NCI-H1694 (cell line): ENCODE measurements around the gene WWTR1.

ENCODE experiments used
- DNase-seq: peaks from one replicate; lab custom pipeline; 2025; lab: John Stamatoyannopoulos, UW

The WWTR1 gene

DNA sequence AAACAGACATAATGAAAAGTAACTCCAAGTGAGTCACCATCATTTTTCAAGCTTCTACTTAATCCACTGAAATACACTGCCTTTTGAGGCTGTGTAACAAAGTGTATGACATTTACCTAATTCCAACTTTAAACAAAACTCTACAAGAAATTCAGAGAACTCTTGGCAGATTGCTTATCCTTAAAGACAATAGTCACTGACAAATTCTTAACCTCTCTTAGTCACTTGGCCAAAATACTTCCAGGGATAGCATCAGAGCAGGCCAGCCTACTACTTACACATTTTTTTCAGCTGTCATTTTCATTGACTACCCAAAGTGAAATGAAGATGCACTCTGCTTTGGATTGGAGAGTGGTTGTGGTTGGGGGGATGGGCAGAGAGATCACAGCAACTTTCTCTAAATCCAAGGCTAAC, 3.6 kb downstream of the WWTR1 start:
- no peak for DNase-seq

DNA sequence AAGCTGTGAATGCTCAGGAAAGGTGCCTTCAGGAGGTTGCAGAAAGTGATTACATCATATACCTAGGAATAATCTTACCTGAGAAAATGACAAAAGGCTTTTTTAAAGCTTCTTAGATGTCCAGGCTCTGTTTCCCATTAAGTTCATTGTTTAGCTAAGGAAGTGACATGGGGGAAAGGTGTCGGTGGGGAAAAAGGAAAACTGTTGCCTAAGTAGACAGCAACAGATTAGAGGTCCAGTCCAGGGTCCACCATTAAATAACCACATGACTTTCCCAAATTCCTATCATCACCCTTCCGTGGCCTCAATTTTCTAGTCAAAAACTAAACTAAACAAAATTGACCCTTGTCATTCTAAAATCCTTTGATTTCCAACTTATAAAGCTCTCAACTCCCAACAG, 4.3 kb downstream of the WWTR1 start:
- no peak for DNase-seq

DNA sequence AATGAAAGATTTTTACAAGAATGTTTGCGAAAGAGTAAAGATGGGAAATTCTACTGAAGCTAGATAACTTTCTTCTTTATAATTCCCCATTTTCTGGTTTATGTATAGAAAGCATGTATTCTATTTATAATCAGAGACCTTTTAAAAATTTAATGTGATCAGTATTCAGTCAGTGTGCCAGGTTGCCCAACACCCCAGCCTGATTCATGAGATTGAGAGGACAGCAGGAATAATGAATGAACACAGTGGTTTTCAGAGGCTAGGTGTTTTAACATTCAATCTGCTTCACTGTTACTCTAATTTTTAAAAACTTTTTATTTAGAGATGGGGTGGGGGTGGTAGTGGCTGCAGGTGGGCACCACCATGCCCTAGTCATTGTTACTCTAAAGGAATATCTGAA, 4.7 kb downstream of the WWTR1 start:
- DNase-seq: no peak

- DNase-seq: no peak
These were observed 7.0 kb downstream of the WWTR1 start for GRCh38 chr3:149650828-149651227.

- DNase-seq: no peak
These were observed 9.3 kb downstream of the WWTR1 start for GRCh38 chr3:149648525-149648924.

DNA sequence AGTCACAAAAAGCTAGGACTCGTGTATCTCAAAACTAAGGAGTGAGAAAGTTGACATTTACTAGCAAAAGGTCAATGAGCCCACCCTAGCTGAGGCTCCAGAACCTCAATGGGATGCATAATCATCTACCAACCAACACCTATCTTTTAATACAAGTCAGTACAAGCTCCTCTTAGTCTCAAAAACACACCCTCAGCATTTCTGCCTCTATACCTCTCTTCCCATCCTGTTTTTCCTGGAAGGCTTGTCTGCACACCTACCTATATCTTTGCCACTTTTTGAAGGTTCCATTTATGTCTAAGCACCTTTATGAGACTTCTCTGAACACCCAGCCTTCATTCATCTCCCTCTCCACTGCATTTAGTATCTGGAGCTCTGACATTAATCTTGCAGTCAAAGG, 10.0 kb downstream of the WWTR1 start:
- no peak for DNase-seq

DNA sequence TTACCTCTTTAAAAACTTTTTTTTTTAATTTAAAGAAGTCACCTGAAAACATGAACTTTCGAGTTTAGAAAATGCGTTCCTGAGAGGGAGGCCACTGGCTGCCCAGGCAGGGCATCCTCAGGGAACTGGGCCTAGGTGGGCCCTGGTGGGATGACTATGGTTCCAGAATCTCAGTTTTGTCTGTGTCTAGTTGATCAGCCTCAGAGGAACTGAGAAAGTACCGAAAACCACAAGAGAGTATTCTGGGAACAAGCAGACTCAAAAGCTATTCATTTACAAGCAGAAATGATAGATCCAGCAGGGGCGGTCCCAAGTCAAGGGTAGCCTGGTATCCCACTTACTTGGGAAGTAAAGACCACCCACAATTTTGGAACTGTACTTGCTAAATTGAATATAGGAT, 10.5 kb downstream of the WWTR1 start:
- no peak for DNase-seq

GRCh38 chr3:149646181-149646766, 11.6 kb downstream of the WWTR1 start:
- no peak for DNase-seq

GRCh38 chr3:149643963-149644362, 13.9 kb downstream of the WWTR1 start:
- no peak for DNase-seq

DNA sequence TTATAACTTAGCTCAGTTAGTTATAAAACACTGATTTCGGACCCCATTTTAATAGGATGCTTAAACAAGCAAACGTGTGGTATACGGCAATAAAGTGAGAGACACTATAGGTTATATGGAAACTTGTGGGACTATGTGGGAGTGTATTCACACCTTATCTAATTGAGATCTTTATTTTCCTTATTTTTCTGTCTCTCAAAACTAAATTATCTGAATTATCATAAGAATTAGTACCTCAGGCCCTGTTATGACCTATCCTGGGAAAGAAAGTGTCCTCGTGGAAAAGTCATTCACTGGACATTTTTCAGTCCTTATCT, 14.4 kb downstream of the WWTR1 start:
- no peak for DNase-seq

DNA sequence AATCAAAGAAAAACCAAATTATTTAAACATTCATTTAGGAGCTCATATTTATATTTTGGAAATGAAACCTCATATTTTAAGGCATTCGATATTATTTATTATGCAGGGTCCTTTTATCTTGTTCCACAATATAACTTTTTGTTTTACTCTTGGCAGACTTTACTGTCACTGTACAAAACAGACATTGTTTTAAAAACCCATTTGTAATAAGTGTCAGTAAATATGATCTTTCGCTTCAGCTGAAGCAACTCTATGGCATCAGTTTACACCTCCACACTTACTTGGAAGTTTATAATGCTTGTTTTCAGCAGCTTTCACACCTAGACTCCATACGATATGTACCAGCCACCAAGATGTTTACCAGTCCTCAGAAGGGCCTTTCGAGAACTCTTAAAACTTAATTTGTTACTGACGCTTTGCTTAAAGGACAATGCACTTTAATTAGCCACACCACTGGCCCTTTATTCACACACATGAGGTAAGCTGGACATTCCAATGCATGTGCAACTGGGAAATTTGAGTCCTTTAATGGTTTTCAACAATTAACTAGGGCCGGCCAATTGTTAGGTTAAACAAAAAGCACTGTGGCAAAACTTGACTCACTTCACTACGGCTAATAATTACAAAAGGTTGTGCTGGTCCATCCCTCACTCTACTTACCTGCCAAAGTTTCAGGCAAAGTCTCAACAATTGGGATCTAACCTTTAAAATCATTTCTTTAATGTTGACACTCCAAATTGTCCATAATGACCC, 16.7 kb downstream of the WWTR1 start:
- DNase-seq: no peak

DNA sequence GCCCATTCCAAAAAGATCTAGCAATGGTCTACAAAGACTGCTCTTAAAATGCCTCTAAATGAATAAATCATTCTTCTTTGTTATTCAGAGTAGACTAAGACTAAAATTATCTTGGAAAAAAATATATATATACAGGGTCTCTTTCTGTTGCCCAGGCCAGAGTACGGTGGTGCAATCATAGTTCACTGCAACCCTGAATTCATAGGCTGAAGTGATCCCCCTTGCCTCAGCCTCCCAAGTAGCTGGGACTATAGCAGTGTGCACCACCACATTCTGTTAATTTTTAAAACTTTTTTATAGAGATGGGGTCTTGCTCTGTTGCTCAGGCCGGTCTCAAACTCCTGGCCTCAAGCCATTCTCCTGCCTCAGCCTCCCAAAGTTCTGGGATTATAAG, 18.7 kb downstream of the WWTR1 start:
- DNase-seq: no peak

DNA sequence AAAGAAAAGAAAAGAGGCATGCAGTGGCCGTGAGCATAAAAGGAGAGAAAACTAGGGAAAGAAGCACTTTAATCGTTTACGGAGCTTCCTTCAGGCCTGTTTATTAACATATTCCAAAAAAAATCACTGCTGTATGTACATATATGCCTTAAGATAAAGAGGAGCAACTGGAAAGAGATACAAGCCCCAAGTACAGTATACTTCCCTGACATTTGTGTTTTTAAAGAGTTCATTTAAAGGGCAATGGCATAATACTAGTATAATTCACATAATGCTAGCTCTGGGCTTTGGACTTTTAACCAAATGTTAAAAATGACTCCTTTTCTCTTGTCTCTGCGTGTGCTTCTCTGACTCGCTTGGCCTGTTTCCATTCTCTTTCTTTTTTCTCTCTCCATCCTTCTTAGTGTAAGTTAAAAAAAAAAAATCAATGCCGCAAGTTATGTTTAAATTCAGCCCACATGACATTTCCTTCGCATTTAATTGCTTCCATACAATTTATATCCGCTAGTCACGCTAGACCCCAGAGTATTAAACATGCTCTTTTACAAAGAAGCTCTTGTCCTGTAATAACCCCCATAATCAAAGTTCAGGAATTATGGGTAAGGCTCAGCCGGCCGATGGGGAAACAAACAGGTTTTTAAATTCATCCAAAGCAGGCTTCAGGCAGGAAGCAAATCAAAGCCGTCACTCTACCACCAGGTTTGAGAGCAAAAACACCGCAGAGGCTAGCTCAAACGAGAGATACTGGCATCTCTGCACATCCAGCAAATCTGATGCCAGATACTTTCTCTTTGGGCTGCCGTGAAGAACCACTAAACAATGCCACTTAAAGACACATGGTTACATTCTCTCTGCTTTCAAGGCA, 19.4 kb downstream of the WWTR1 start:
- no peak for DNase-seq

DNA sequence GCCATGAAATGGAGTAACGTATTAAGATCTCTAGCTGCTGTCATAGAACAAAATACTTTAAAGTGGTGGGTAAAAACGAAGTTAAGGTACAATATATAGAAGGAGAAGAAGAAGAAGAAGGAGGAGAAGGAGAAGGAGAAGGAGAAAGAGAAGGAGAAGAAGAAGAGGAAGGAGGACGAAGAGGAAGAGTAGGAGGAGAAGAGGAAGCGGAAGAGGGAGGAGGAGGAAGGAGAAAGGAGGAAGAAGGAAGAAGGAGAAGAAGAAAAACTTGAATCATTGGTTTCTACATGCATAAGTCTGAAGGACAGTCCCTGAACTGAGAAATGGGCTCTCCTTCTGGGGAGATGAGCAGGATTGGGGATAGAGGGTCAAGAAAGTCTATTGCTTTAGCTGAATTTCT, 22.4 kb downstream of the WWTR1 start:
- DNase-seq: no peak

- DNase-seq: no peak
These were observed 23.3 kb downstream of the WWTR1 start for GRCh38 chr3:149634573-149634972.

DNA sequence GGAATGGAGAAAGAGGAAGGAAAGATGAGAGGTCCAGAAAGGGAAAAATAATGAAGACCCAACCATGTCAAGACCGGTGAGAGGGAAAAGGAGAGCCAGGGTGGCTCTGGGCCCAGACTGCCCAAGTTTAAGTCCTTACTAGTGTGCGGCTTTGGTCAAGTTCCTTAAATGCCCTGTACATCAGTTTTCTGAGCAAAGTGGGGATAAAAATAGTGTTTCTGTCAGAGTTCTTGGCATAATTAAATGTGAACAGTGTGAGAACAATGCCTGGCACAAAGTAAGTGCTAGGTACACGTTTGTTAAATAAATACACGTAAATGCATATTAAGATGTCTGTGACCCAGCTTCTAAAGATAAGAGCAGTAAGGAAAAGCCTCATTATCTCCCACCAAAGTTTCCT, 23.8 kb downstream of the WWTR1 start:
- DNase-seq: no peak

DNA sequence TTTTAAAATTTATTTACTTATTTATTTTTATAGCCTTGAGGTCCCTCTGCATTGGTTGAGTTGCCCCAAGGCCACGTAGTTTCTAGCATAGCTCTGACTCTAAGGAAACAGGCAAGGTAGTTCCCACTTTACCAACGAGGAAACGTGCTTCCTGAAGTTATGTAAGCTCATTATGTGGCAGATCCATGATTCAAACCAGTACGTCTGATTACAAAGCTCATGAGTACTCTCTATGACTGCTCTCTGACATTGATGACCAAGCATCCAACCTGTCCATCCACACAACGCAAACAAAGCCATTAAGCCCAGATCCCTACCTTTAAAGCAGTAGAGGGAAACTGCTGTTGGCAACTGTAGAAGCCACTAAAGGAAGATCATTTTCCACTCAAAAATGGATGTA, 25.6 kb downstream of the WWTR1 start:
- DNase-seq: no peak

DNA sequence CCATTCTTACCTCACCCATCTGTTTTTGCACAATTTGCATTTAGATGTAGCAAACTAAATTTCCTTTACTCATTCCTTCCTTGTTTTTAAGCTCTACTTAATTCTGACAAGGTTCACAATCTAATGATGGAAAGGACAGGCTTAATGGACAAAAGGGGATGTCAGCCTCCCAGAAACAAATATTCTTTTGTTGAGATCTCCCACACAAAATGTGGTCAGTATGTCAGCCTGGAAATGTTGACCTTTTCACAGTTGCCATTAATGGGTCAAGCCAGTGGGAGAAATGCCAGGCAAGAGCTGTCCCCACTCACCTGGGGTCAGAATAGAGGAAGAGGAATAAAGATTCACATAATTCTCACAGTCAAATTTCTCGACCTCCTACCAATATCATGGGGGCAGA, 27.0 kb downstream of the WWTR1 start:
- DNase-seq: no peak

GRCh38 chr3:149628957-149629670, 28.7 kb downstream of the WWTR1 start:
- DNase-seq: no peak

DNA sequence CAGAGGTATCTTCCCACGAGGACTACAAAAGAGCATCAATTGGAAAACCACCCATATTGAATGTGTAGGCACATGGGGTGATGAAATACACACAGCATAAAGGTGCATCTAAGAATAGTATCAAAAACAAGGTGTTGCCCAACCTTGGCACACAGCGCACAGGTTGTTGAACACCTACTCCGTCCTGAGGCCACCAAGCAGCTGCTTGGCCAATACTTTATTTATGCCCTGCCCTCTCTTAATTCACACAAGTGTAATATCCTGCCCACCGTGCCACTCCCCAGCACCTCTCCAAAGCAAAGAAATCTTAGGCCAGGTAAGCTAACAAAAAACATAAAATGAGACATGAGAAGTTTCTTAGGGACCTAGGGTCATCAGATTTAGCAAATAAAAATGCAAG, 31.2 kb downstream of the WWTR1 start:
- no peak for DNase-seq

- DNase-seq: no peak
These were observed 32.0 kb downstream of the WWTR1 start for GRCh38 chr3:149625795-149626194.

DNA sequence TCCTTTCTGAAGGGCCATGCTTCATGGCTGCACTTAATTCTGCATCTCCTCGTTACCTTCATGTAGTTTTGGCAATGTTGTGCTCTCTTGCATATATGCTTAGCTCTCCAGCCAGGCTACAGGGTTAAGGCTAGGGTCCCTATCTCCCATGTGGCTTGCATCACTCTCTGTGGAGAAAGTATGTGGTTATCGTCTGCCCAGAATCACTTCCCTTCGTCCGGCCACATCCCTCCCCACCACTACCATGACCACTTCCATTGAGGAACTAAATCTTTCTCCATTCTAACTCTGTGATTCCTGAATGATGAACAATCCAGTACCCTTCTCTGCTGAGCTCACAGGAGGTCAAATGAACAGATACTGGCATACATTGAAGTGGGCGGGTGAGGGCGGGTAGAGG, 34.0 kb downstream of the WWTR1 start:
- DNase-seq: no peak
